Lower lobe of right lung (tissue), 2 donors: ENCODE results near the gene MYOF. TPM values are rescaled to one million over a fixed set of nuclear protein-coding genes. Genes with fewer than 3 reads are reported as not detected.

Experiments
- ATAC-seq, 2 donors: fragments of 200-7000 bp; cut with Tn5 transposase; one replicate each; pipeline ENCODE4 v1.9.1; 2020 to 2022; ENCODE audit warnings: mild to moderate bottlenecking in 2 of 2, moderate library complexity in 2 of 2
- DNase-seq: peaks from one replicate; pipeline ENCODE4 v3.0.0-alpha.2; 2020
- H3K27ac ChIP-seq: fragments of 200-600 bp; one replicate; pipeline ENCODE4 v1.8.0; 2022
- H3K27me3 ChIP-seq: fragments of 200-600 bp; one replicate; pipeline ENCODE4 v1.8.0; 2022; ENCODE audit warnings: low read depth
- H3K36me3 ChIP-seq: fragments of 200-600 bp; one replicate; pipeline ENCODE4 v1.8.0; 2022; ENCODE audit warnings: mild to moderate bottlenecking
- H3K4me1 ChIP-seq: fragments of 200-600 bp; one replicate; pipeline ENCODE4 v1.8.0; 2022
- H3K4me3 ChIP-seq: fragments of 200-600 bp; one replicate; pipeline ENCODE4 v1.8.0; 2022; ENCODE audit warnings: mild to moderate bottlenecking
- H3K9me3 ChIP-seq: fragments of 200-600 bp; one replicate; pipeline ENCODE4 v1.8.0; 2022
- CTCF ChIP-seq: fragments of 200-600 bp; IDR thresholded peaks from one replicate; pipeline ENCODE4 v1.8.0; 2022; ENCODE audit warnings: antibody characterized with exemption, mild to moderate bottlenecking
- intact Hi-C: fragments of 100-400 bp; cut with DNase I; formaldehyde crosslinking; loops from one replicate; pipeline ENCODE4 v1.11.0; 2022
- total RNA-seq: library from RNA; stranded (reverse); fragmentation: NEBNext Ultra II Directional; extraction: Animal tissue kit (Norgen Biotek cat#: 25700); gene quantifications from one replicate; pipeline ENCODE4 v1.2.1, GENCODE V29; 2021
- donor health status: DM: no; HTN: yes; CAD: no; lungs with severe emphysema.

MYOF gene
- total RNA-seq, 1 donor from 2014 or later, result 127 TPM

- ATAC-seq (no peak), DNase-seq (no peak)
- no peaks in the 10 kb centered on the region for H3K9me3 ChIP-seq
- no peak for TF ChIP-seq CTCF
- no peaks in the 10 kb centered on the region for H3K4me1 ChIP-seq
- H3K27ac ChIP-seq, result no peak overlapping the region
- no peak overlapping the region for H3K4me3 ChIP-seq
- peaks cover 91% of the 10 kb centered on the region for H3K36me3 ChIP-seq
- intact Hi-C loops, result no loop called here
- H3K27me3 ChIP-seq, result no peaks in the 10 kb centered on the region
Observed at GRCh38 chr10:93334181-93334580, 148.0 kb downstream of the MYOF start.

GRCh38 chr10:93333278-93333978, 148.7 kb downstream of the MYOF start:
- TF ChIP-seq CTCF, result no peak
- ATAC-seq (no peak), DNase-seq (no peak)
- no peaks in the 10 kb centered on the region for H3K27me3 ChIP-seq
- no peaks in the 10 kb centered on the region for H3K9me3 ChIP-seq
- peaks cover 95% of the 10 kb centered on the region for H3K36me3 ChIP-seq
- no peaks in the 10 kb centered on the region for H3K4me1 ChIP-seq
- H3K27ac ChIP-seq, result no peak overlapping the region
- H3K4me3 ChIP-seq, result no peak overlapping the region
- intact Hi-C loops, result no loop called here

DNA sequence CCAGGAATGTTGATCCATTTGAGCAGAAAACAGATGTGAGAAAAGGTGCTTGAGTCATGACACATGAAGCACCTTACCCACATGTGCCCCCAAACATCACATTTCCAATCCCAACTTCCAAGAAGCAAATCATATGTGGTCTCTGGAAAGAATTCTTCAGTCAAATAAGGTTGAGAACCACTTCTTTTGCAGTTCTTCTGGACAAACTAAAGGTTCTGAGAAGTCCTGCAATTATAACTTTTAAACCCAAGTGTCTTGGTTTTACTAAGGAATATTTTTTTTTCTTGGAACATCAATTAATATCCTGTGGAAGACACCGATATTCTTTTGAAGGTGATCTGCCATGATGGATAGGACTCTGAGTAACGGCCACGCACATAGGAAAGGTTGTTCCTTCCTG, 151.3 kb downstream of the MYOF start:
- no peaks in the 10 kb centered on the region for H3K27me3 ChIP-seq
- intact Hi-C loops, result no loop called here
- DNase-seq (no peak), ATAC-seq (no peak)
- H3K27ac ChIP-seq, result no peak overlapping the region
- H3K4me1 ChIP-seq, result no peaks in the 10 kb centered on the region
- no peak for TF ChIP-seq CTCF
- no peak overlapping the region for H3K4me3 ChIP-seq
- peaks cover 97% of the 10 kb centered on the region for H3K36me3 ChIP-seq
- no peaks in the 10 kb centered on the region for H3K9me3 ChIP-seq

DNA sequence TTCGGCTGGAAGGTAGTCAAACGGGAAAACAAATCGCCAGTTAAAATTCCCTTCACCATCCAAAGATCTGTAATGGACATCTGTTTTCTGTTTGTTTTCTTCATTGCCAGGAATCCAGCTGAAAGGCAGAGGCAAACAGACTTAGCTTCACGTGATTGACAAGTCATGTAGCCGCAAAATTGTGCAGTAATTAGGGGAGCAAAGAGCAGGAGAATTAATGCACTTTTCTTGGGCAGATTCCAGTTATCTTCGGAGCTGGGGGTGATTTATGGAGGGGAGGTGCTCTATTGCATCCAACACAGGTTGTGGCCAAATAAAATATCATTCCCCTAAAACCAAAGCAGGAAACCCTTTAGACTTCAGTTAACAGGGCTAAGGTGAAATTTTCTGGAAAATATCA, 162.2 kb downstream of the MYOF start:
- peaks cover 98% of the 10 kb centered on the region for H3K36me3 ChIP-seq
- intact Hi-C loops, result no loop called here
- ATAC-seq, result no peak

DNA sequence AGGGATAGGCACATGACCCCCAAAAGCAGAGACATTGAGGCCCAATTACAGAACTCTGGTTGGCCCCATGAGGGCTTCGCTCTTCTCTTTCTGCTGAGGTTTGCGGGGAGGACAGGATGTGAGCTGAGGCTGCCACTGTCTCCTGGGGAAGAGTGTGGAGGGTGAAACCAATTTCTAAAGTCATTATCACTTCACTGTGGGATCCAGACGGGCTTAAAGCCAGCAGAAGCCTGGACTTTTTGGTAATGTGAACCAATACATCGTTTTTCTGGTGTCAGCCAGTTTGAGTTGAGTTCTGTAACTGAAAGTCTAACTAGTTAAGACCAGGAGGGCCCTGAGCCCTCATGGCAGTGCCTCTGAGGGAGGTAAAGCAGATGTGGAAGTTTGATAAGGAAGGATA, 163.0 kb downstream of the MYOF start:
- DNase-seq (no peak), ATAC-seq (no peak)
- intact Hi-C loops, result no loop called here
- no peaks in the 10 kb centered on the region for H3K27me3 ChIP-seq
- no peaks in the 10 kb centered on the region for H3K4me1 ChIP-seq
- H3K27ac ChIP-seq, result no peak overlapping the region
- H3K36me3 ChIP-seq, result peaks cover 99% of the 10 kb centered on the region
- H3K4me3 ChIP-seq, result no peak overlapping the region
- TF ChIP-seq CTCF, result no peak
- no peaks in the 10 kb centered on the region for H3K9me3 ChIP-seq

More for the DNA sequence above, 162.2 kb downstream of the MYOF start:
- Histone ChIP-seq H3K4me3 (no peak overlapping the region), H3K9me3 (no peaks in the 10 kb centered on the region), H3K27ac (no peak overlapping the region), H3K4me1 (no peaks in the 10 kb centered on the region), H3K27me3 (no peaks in the 10 kb centered on the region)
- DNase-seq, result no peak
- no peak for TF ChIP-seq CTCF
